GM15510 (cell line): Measurements from ENCODE around the gene RNF10.

Source experiments
- POLR2A ChIP-seq: IDR thresholded peaks from 3 replicates; pipeline ENCODE4 v1.6.1; 2011; ENCODE audit warnings: borderline replicate concordance; ENCODE audit not compliant: insufficient read length; ENCODE audit errors: extremely low read depth

RNF10 gene

GRCh38 chr12:120540445-120540844 lies 6.3 kb downstream of the RNF10 start:
- no peak for TF ChIP-seq POLR2A

- TF ChIP-seq POLR2A, result no peak
Observed at GRCh38 chr12:120542166-120542565, 8.0 kb downstream of the RNF10 start.

- TF ChIP-seq POLR2A, result no peak
Observed at GRCh38 chr12:120544691-120545090, 10.5 kb downstream of the RNF10 start.

- no peak for TF ChIP-seq POLR2A
Observed at GRCh38 chr12:120546050-120546386, 11.9 kb downstream of the RNF10 start.

GRCh38 chr12:120554678-120555077 lies 20.5 kb downstream of the RNF10 start:
- TF ChIP-seq POLR2A, result no peak

- no peak for TF ChIP-seq POLR2A
Observed at GRCh38 chr12:120557589-120557988, 23.4 kb downstream of the RNF10 start.

- TF ChIP-seq POLR2A, result no peak
Observed at GRCh38 chr12:120562906-120563305, 28.8 kb downstream of the RNF10 start.

GRCh38 chr12:120563495-120563894 lies 29.3 kb downstream of the RNF10 start:
- no peak for TF ChIP-seq POLR2A

GRCh38 chr12:120571299-120571698 lies 37.1 kb downstream of the RNF10 start:
- no peak for TF ChIP-seq POLR2A

- TF ChIP-seq POLR2A, result no peak
Observed at GRCh38 chr12:120573560-120573959, 39.4 kb downstream of the RNF10 start.

- no peak for TF ChIP-seq POLR2A
Observed at GRCh38 chr12:120574106-120574505, 40.0 kb downstream of the RNF10 start.

GRCh38 chr12:120579179-120579578 lies 45.0 kb downstream of the RNF10 start:
- TF ChIP-seq POLR2A, result no peak

- peak; percentile 81 for TF ChIP-seq POLR2A
Observed at GRCh38 chr12:120580787-120581723, 46.9 kb downstream of the RNF10 start, which contains the start of gene POP5. Gene POP5 (minus strand): TSS chr12:120581402. CDS start chr12:120581362, 40 bp downstream.

GRCh38 chr12:120581998-120582397 lies 47.8 kb downstream of the RNF10 start:
- no peak for TF ChIP-seq POLR2A

GRCh38 chr12:120583478-120584030 lies 49.4 kb downstream of the RNF10 start:
- TF ChIP-seq POLR2A, result no peak
